NCI-H1694 (cell line): ENCODE data around the gene DUSP12.
"Not testable (repeated sequence)": the region's sequence is repeated elsewhere in the genome, so short reads cannot be mapped to it uniquely, and the experiment has no call there.

ENCODE experiments used
- DNase-seq: peaks from one replicate; lab custom pipeline; 2025; lab: John Stamatoyannopoulos, UW

Gene DUSP12

DNA sequence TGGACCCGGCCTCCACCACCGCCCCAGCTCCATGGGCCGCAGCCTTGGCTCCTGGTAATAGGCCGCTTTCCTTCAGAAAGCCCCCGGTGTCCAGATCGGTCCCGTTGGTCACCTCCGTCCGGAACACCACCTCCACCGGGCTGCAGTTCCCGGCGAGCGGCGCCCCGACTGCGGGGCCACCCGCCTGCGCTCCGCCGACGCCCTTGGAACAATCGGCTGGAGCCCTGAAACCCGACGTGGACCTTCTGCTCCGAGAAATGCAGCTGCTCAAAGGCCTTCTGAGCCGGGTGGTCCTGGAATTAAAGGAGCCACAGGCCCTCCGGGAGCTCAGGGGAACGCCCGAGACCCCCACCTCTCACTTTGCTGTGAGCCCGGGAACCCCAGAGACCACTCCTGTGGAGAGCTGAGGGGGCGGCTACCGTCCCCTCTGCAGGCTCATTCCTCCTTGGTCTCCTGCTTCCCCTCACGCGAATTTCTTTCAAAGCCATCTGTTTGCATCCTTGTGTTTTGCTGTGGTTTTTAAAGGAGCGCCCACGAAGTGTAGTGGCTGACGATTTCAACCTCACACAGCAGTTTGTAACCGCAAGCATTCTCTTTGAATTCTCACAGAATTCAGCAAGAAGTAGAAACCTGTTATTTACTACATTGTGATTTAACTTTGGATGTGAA is 22.2 kb upstream of the DUSP12 start:
- DNase-seq: no peak

DNA sequence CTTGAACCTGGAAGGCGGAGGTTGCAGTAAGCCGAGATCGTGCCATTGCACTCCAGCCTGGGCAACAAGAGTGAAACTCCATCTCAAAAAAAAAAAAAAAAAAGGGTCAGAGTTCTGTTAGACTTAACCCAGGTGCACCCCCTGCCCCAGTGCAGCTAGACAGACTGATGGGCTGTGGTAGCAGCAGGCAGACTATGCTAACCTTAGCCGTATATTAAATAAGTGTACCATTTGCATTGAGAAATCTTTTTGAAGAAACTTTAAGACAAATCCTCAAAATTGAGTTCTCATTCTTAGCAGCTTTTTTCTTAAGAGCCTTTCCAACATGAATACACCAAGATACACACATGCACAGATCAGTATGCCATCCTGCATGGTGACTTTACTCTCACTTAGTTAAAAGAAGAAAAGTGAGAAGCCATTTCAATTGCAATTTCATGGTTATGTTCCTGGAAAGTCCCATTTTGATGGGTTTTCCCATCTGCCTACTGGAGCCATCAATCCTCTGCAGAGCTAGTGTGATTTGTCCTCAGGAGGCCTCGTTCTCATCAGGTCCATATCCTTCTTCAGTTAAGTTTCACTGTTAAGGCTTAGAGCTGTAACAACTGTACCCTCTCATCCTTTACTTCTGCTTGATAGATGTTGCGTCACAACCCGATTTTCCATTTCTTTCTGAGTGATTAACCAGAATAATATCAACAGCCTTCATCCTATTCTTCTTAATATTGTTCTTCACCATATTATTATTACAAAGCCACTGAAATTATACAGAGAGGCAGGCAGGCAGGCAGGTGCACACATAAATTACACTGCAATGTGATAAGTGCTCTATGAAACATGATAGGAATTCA is 21.0 kb upstream of the DUSP12 start:
- no peak for DNase-seq

DNA sequence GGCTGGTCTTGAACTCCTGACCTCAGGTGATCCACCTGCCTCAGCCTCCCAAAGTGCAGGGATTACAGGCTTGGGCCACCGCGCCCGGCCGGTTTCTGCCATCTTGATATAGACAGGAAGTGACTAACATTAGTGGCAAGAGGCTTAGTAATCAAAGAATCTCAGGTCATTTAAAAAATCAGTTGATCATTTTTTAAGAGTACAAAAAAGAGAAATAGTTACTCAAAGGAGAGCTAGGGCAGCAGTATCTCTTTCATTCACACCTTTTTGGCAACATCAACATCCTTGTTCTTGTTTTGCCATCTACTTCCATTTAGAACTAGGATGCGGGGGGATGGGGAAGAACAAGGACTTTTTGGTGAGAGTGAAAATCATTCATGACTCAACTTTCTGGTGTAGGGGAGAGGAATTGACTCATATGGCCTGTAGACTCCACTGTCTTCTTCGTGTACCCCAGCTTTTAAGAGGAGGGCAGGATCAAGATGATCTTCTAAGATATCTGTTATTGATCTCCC is 19.5 kb upstream of the DUSP12 start:
- no peak for DNase-seq

DNA sequence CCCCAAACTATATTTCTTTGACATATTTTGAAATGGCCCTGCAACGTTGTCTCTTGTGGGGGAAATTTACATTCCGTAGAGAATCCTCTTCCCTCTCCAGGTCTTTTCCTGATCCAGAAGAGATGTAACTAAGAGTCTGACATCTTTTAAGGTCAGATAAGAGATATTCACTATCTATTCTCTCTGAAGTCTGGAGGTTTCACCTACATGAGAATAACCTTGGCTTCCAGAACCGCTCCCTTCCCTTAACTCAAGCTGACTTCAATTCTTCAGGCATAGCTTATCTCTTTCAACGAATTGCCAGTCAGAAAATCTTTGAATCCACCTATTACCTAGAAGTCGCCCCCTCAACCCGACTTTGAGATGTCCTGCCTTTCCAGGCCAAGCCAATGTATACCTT is 18.3 kb upstream of the DUSP12 start:
- no peak for DNase-seq

DNA sequence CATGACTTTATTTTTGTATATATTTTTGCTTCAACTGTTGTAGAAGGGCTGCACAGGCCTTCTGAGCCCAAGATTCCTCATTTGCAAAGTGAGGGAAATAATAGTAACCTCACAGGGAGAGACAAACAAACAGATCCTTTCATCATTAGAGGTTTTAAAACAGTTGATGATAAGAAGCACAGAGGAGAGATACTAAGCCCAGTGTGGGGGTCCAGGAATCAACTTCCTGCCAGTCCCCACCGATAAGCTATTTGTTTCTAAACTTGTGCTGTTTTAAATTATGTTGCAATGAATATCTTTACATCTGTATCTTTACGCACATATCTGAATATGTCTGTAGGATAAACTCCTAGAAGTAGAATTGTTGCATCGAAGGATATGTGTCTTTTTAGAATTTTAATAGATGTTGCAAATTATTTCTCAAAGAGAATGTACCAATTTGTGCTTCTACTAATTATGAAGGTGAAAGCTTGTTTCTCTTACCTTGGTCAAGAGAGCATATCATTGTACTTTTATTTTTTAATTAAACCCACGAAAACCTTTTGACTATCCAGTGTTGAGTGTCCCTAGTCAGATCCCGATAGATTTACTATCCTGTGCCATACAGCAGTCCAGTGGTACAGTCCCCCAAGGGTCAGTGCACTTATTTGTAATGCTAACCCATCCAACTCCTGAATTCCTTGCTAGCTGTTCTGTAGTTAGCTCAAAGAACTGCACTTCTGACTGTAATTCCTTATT is 17.4 kb upstream of the DUSP12 start:
- no peak for DNase-seq

DNA sequence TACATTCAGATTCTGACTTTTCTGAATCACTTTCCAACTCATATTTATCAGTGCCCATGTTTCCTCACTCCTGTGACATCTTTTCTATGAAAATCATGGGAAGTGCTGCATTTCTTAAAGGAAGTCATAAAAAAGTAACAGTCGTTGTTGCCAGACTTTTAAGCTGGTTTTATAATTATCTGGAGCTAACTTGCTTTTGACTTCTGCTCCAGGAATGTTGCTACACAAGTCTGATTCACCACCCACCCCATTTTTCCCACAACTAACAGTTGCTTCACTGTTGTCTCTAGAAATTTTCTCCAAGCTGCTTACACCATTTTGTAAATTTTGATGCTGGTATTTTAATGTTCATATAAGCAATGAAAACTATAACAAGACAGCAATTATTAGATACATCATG is 16.1 kb upstream of the DUSP12 start:
- DNase-seq: no peak

DNA sequence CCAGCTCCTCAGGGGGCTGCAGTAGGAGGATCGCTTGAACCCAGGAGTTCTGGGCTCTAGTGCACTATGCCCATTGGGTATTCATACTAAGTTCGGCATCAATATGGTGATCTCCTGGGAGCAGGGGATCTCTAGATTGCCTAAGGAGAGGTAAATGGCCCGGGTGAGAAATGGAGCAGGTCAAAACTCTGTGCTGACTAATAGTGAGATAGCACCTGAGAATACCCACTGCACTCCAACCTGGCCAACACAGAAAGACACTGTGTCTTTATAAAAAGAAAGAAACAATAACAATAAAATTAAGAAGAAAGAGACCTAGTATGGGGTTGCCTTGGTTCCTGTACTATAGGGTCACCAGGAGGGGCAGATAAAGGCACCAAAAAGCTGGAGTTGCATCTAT is 13.7 kb upstream of the DUSP12 start:
- no peak for DNase-seq

DNA sequence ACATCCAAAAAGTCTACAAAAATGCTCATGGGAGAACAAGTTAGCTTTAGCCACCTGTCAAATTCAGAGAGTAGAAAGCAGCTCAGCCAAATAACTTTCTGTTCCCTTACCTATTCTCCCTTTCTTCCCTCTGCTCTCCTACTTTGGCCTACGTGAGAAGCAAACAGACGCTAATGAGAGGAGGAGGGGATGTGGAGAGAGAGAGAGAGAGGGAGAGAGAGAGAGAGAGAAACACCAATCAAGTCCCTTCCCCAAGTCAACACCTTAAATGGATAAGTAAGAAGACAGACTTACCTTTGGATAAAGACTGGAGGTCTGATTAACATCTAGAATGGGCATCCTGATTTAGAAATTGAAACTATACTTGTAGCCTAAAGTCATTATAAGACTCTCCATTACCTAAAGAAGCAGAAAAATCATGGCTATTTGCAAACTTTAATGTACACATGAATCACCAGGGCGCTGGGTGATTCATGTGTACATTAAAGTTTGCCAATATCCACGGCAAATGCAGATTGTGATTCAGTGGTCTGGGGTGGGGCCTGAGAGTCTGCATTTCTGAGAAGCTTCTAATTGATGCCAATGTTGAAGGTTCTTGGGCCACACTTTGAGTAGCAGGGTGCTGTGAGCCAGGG is 13.1 kb upstream of the DUSP12 start:
- no peak for DNase-seq

DNA sequence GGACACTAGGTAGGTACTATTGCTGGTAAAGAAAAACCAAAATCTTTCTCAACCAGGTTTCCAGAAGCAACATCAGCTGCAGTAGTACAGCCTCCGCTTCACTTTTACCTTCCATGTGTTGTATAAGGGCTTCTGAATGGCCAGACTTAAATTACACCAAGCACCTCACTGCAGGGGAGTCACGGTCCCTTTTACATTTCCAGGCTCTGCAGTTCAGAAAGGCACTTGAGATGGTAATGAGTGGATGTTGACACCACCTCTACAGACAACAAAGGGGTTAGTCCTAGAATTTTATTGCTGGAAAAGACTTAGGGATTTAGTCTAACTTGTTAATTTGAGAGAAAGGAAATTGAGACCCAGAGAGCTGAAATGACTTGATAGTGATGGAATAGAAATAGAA is 12.0 kb upstream of the DUSP12 start:
- DNase-seq: no peak

DNA sequence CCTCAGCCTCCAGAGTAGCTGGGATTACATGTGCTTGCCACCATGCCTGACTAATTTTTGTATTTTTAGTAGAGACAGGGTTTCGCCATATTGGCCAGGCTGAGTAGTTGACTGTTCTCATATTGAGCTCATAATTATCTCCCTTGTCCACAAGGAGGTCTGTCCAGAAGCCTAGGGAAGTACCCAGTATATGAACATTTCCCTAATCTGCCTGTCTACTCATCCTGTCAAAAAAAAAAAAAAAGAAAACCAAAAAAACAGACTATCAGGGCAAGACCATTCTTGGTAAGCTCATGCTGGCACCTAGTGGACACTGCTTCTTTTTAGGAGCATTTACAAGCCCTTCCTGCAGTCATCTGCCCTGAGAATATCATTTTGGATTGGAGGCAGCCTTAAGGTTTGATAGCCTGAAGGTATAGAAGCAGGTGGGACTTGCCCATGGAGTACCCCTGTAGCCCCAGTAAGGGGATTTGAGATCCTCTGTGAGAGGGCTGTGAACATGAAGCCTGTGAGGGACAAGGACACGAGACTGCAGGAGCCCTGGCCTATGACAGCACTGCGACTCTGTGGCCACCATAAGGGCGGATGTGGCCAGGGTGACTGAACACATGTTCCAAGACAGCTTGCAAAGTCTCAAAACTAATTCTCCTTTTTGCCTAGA is 10.8 kb upstream of the DUSP12 start:
- no peak for DNase-seq

DNA sequence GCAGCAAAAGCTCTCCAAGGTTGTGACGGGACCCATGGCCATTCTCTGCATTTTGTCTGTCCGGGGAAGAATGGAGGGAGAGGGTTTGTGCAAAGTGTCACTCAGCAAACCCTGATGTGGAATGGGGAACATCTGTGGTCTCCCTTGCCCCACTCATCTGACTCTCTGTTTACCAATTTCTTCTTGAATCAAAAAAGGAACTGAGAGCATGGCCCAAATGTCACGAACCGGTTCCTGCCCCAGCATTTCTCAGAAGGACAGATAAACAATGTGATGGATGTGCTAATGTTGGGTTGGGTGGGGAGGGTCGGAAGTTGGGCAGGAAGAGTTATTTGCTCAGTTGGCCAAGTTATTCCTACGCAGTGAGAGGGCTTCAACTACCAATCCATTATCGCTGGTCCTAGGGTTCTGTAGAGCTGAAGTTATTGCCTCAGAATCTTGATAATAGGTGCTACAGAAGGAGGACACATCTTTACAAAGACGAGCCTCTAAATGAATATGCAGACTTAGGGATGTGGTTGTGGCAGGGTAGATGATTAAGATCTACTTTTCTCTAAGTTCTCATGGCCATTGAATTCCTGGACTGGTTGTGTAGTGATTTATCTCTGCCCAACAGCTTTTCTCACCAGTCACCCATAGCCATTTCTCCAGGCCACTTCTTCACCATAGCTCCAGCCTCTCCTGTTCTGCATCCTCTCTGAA is 9.6 kb upstream of the DUSP12 start:
- DNase-seq: no peak

DNA sequence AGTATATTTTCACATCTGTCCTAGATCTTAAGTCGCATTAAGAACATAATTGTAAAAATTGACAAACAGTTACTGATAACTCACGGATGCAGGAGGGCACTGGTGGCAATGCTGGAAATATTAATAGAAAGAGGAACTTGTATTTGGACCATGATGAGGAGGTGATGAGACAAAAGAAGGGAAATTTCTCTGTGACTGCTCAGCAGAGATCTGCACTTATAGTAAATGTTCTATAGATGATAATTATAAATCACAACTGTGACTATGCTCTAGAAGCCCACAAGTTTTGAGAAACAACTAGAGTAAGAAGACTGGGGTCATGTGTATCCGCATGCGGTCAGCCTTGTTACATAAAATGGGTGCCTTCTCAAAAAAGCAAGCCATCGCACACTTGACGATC is 8.7 kb upstream of the DUSP12 start:
- no peak for DNase-seq

DNA sequence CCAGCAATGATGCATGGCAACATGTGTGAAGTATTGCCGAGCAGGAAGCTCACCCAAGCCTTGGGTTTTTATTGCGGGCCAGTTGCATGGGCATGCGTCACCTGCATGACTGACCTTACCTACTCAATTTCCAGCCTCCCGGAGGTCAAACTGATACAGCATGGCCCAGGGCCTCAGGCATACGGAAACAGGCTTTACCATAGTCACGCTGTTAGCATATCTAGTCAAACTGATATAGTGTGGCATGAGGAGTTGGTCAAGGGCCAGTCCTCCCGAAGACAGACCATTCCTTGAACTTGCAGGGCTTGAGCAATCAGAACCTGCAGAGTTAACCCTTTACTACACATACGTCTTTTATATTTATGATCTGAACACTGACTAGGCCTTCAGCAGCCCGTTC is 6.4 kb upstream of the DUSP12 start:
- DNase-seq: no peak

DNA sequence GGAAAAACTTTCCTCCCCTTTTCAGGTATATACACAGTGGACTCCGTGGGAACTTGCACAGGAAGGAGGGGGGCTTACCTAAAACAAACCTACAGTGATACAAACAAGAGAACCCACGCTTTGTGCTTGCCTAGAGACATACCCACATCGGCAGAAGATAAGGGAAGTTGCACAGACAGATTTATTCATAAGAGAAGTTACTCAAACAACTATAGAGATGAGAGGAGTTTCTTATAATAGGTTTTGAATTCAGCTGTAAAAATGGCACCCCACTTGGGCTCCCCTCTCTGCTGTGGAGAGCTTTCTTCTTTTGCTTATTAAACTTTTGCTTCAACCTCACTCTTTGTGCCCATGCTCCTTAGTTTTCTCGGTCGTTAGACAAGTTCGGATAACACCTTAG is 1.8 kb upstream of the DUSP12 start:
- no peak for DNase-seq

DNA sequence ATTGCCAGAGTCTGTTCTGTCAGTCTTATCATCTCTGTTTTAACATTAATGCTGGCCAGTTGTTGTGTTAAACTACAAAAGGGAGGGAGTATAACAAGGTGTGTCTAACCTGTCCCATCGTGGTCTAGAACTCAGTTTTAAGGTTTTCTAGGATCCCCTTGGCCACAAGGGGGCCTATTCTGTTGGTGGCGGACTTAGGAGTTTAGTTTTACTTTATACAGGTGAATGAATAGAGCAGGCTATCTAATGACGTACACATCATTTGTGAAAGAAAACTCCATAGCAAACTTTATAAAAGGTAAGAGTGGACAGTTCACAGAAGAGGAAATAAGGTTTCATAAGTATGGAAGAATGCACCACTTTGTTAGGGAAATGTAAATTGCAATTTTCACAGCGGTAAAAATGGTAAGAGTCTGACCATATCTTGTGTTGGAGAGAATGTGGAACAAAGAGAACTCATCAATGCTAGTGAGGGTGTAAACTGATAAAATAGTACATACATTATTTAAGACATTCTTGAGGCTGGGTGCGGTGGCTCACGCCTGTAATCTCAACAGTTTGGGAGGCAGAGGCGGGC is 14.0 kb downstream of the DUSP12 start:
- DNase-seq: peak; percentile 6

DNA sequence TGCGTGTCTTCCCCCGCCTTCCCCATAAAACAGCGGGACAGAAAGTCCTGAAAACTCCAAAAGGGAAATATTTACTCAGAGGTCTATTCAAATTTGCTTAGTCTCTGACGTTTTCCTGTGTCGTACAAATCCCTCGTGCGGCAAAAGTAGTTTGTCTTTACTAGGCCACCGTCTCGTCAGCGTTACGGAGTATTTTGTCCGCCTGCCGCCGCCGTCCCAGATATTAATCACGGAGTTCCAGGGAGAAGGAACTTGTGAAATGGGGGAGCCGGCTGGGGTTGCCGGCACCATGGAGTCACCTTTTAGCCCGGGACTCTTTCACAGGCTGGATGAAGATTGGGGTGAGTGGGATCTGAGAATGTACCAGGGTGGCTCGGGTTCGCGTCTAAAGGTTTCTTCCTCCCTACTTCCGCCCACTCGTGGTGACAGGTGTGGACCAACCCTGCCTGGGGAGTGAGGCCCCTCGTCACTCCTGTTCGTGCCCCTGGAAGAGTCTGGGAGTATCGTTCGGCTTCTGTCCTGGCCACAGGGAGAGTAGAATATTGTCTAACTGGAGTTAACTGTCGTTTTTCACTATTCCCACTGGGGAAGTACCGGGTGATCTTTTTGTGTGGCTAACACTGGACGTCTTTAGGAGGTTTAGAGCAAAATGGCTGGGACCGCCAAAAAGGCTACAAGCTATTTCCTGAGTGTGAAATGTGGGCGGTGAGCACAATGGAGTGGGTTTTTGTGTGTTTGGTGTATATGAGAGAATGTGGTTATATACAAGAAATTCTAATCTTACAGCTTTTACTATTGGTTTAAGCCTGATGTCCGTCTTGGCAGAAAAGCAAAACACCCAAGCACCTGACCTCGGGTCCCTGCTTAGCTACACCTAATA is 16.8 kb downstream of the DUSP12 start, which contains the start of gene ATF6:
Gene ATF6, plus strand, starts transcription at position 219 of the 880 bp plus-strand sequence. Its CDS starts 41 bp downstream, at position 260.
- peak; percentile 77 for DNase-seq

DNA sequence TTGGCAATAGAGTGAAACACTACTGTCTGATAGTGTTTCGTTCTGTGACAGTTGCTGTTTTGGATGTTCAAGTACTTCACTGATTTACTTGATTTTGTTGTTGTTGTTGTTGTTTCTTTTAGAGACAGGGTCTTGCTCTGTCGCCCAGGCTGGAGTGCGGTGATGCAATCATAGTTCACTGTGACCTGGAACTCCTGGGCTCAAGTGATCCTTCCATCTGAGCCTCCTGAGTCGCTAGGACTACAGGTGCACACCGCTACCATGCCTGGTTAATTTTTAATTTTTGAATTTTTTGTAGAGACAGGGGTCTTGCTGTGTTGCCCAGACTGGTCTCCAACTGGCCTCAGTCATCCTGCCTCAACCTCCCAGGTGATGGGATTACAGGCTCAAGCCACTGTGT is 18.9 kb downstream of the DUSP12 start:
- DNase-seq: no peak

DNA sequence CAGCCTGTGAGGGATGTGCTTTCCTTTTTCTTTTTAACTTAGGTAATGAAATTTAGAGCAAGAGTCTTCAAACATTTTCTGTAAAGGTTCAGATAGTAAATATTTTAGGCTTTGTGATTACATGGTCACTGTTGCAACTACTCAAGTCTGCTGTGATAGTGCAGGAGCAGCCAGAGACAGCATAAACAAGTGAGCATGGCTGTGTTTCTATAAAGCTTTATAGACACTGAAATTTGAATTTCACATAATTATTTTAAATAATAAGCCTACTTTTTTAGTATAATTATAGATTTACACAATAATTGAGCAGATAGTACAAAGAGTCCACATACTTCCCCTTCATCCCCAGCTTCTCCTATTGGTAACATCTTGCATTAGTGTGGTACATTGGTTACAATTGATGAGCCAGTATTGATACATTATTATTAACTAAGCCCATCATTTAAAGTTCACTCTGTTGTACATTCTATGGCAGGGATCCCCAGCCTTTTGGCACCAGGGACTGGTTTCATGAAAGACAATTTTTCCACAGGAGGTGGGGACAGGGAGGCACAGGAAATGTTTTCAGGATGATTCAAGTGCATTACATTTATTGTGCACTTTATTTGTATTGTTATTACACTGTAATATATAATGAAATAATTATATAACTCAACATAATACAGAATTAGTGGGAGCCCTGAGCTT is 19.5 kb downstream of the DUSP12 start:
- DNase-seq: no peak

DNA sequence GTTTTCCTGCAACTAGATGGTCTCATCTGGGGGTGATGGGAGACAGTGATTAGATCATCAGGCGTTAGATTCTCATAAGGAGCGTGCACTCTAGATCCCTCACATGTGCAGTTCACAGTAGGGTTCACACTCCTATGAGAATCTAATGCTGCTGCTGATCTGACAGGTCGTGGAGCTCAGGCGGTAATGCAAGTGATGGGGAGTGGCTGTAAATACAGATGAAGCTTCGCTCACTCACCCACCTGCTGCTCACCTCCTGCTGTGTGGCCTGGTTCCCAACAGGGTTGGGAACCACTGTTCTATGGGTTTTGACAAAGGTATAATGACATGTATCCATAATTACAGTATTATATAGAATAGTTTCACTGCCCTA is 20.1 kb downstream of the DUSP12 start:
- not testable (repeated sequence) for DNase-seq
